Naive thymus-derived CD4-positive, alpha-beta T cell (primary cell): ENCODE results near the gene MRPS35. TPM values are rescaled to one million over a fixed set of nuclear protein-coding genes. Genes with fewer than 3 reads are reported as not detected.
A peak's percentile ranks its signal among the peaks of the same experiment; 100 is the strongest.
"Not testable (repeated sequence)": the region's sequence is repeated elsewhere in the genome, so short reads cannot be mapped to it uniquely, and the experiment has no call there.

ENCODE experiments used
- ATAC-seq: fragments of 150-1000 bp; cut with Tn5 transposase; 2 replicates; pipeline ENCODE4 v1.10.0; 2021; ENCODE audit warnings: mild to moderate bottlenecking, moderate library complexity
- CTCF ChIA-PET: fragments of 350-600 bp; sonication (Branson Sonifier 250); formaldehyde crosslinking; loops from one replicate; lab custom pipeline; 2021; ENCODE audit warnings: antibody characterized with exemption; lab: Charles Lee
- POLR2A ChIA-PET: fragments of 350-600 bp; sonication (Branson Sonifier 250); formaldehyde crosslinking; loops from one replicate; lab custom pipeline; 2021; ENCODE audit warnings: antibody characterized with exemption, inconsistent platforms; lab: Charles Lee
- DNase-seq, 9 donors: peaks; one replicate each; pipeline versions ENCODE4 v3.0.0 to v3.0.0-alpha.2; 2020 to 2022; ENCODE audit warnings: mixed read lengths in 1 of 9
- H3K27ac ChIP-seq: one replicate; pipeline ENCODE4 v1.7.0; 2013; ENCODE audit warnings: mild to moderate bottlenecking, low read depth, low read length, moderate library complexity
- H3K27me3 ChIP-seq, 2 donors: one replicate each; pipeline ENCODE4 v1.7.0; 2013; ENCODE audit warnings: low read length in 2 of 2, mild to moderate bottlenecking in 2 of 2, moderate library complexity in 2 of 2; ENCODE audit not compliant: control insufficient read depth in 2 of 2, insufficient read depth in 2 of 2
- H3K36me3 ChIP-seq, 3 experiments: 1 replicate in 2 of 3; 2 replicates in 1 of 3; pipeline ENCODE4 v1.7.0; 2013; ENCODE audit warnings: low read length in 3 of 3, mild to moderate bottlenecking in 3 of 3, moderate library complexity in 1 of 3; ENCODE audit not compliant: insufficient read depth in 3 of 3, control insufficient read depth in 2 of 3
- H3K4me1 ChIP-seq, 2 donors: one replicate each; pipeline ENCODE4 v1.7.0; 2013; ENCODE audit warnings: low read length in 2 of 2, mild to moderate bottlenecking in 2 of 2, moderate library complexity in 1 of 2; ENCODE audit not compliant: control insufficient read depth in 2 of 2, insufficient read depth in 2 of 2
- H3K4me3 ChIP-seq: 2 replicates; pipeline ENCODE4 v1.7.0; 2013; ENCODE audit warnings: mild to moderate bottlenecking, low read length
- H3K9me3 ChIP-seq, 3 experiments: 1 replicate in 2 of 3; 2 replicates in 1 of 3; pipeline ENCODE4 v1.7.0; 2013; ENCODE audit warnings: low read length in 3 of 3; ENCODE audit not compliant: control insufficient read depth in 2 of 3
- H3K27ac Mint-ChIP-seq, 9 donors: one replicate each; pipeline ENCODE4 v1.8.0; 2020 to 2022; ENCODE audit warnings: mixed read lengths in 9 of 9, mild to moderate bottlenecking in 8 of 9, moderate library complexity in 5 of 9, inconsistent platforms in 2 of 9
- H3K27me3 Mint-ChIP-seq, 5 donors: one replicate each; pipeline ENCODE4 v1.8.0; 2021 to 2022; ENCODE audit warnings: mixed read lengths in 5 of 5, mild to moderate bottlenecking in 1 of 5
- H3K36me3 Mint-ChIP-seq, 5 donors: one replicate each; pipeline ENCODE4 v1.8.0; 2020 to 2022; ENCODE audit warnings: mixed read lengths in 5 of 5, mild to moderate bottlenecking in 3 of 5, inconsistent platforms in 1 of 5
- H3K4me1 Mint-ChIP-seq, 7 donors: one replicate each; pipeline ENCODE4 v1.8.0; 2020 to 2022; ENCODE audit warnings: mixed read lengths in 7 of 7, mild to moderate bottlenecking in 3 of 7, inconsistent platforms in 1 of 7
- H3K4me3 Mint-ChIP-seq, 10 donors: one replicate each; pipeline ENCODE4 v1.8.0; 2020 to 2022; ENCODE audit warnings: mild to moderate bottlenecking in 10 of 10, mixed read lengths in 10 of 10, moderate library complexity in 6 of 10, inconsistent platforms in 2 of 10
- H3K9me3 Mint-ChIP-seq, 11 donors: one replicate each; pipeline ENCODE4 v1.8.0; 2020 to 2022; ENCODE audit warnings: mixed read lengths in 11 of 11, mild to moderate bottlenecking in 4 of 11, inconsistent platforms in 1 of 11, moderate library complexity in 1 of 11
- intact Hi-C, 2 donors: fragments of 100-400 bp; cut with micrococcal nuclease; formaldehyde crosslinking; loops; one replicate each; pipeline ENCODE4 v1.15.1; 2023
- polyA plus RNA-seq, 2 donors: library from polyadenylated mRNA; unstranded; fragments of 300-500 nt; fragmentation: Illumina TruSeq; gene quantifications; one replicate each; pipeline ENCODE4 v1.2.3, GENCODE V29; 2021
- total RNA-seq, 6 experiments: library from RNA in 5 of 6; stranded (reverse) in 5 of 6; gene quantifications; 1 replicate in 5 of 6; 2 replicates in 1 of 6; pipeline ENCODE4 v1.2.3 and lab custom pipeline; 2021 to 2026

MRPS35 gene
- total and polyA plus RNA-seq, 7 experiments from 2014 or later: 19.9 to 64.8 (median 23.8) TPM

DNA sequence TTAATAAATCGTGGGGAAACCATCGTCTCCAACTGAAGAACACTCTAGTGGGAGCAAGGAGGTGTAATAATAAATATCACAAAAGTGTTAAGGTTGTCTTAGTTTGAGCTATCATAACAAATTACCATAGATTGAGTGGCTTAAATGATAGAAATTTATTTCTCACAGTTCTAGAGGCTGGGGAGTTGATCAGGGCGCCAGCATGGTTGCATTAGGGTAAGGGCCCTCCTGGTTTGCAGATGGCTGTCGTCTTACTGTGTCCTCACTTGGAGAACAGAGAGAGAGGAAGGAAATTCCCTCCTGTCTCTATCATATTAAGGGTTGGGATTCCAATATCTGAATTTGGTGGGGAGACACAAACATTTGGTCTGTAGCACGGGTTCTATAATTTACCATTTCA, 33.0 kb downstream of the MRPS35 start:
- ATAC-seq: no peak
- no peaks in the 10 kb centered on the region for H3K9me3 Mint-ChIP-seq
- Histone ChIP-seq H3K27me3 (no peaks in the 10 kb centered on the region), H3K4me1 (no peaks in the 10 kb centered on the region), H3K4me3 (no peak overlapping the region), H3K27ac (no peak overlapping the region), H3K36me3 (peaks cover 3 to 49% (median 15%) of the 10 kb centered on the region in 3 experiments), H3K9me3 (no peaks in the 10 kb centered on the region)
- H3K27ac Mint-ChIP-seq: no peak overlapping the region
- ChIA-PET CTCF (no interaction called here), POLR2A (no interaction called here)
- H3K36me3 Mint-ChIP-seq: peaks cover 4 to 57% (median 32%) of the 10 kb centered on the region in 5 donors
- intact Hi-C loops: no loop called here
- H3K4me1 Mint-ChIP-seq: peaks cover 0 to 12% (median 0%) of the 10 kb centered on the region in 7 donors
- no peak overlapping the region for H3K4me3 Mint-ChIP-seq
- no peaks in the 10 kb centered on the region for H3K27me3 Mint-ChIP-seq
- DNase-seq: no peak

GRCh38 chr12:27745734-27746133, 35.1 kb downstream of the MRPS35 start:
- ATAC-seq, H3K27me3 Mint-ChIP-seq, intact Hi-C loops: not testable (repeated sequence)

DNA sequence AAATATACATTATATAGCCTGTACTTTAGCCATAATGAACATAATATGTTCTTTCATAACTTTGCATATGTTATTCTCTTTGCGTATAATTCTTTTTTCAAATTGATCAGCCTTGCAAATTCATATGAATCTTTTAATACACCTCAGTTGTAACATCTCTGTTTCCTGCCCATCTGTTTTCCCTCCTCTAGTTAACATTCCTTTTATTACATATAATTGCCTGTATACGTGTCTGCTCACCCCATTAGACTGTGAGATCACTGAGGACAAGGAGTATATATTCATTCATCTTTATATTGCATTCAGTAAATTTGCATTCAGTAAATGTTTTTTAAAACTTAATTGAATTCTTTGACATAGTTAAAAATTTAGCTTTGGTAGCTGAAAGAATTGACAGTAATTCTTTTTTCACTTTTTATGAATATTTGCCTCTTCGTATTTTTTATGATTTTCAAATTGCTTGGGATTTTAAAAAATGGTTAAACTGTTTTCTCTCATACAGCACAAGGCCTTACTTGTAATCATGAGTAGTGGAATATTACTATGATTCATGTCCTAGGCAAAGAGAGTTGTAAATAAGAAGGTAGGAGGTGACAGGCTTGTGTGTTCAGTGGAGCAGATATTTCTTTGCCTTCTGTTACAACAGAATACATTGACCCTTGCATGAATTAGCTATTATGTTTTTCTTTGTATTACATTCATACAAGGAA, 36.6 kb downstream of the MRPS35 start:
- Mint-ChIP-seq H3K4me3 (no peak overlapping the region), H3K36me3 (peaks cover 4 to 44% (median 30%) of the 10 kb centered on the region in 5 donors)
- CTCF ChIA-PET: interaction anchor here (1.2 kb wide), 1 partner anchor 11 kb away, joined by 4 read pairs; no protein-coding TSS in a partner anchor

More at GRCh38 chr12:27745734-27746133, 35.1 kb downstream of the MRPS35 start:
- H3K4me3 Mint-ChIP-seq, H3K27ac Mint-ChIP-seq, POLR2A ChIA-PET, H3K27ac ChIP-seq, H3K9me3 ChIP-seq, H3K27me3 ChIP-seq, H3K9me3 Mint-ChIP-seq, H3K4me3 ChIP-seq, H3K4me1 Mint-ChIP-seq, DNase-seq, H3K4me1 ChIP-seq: not testable (repeated sequence)
- CTCF ChIA-PET: interaction anchor here (0.7 to 1.2 kb wide), 2 partner anchors 10 to 76 kb away, joined by 3 to 4 read pairs; no protein-coding TSS in a partner anchor
- H3K36me3 ChIP-seq: peaks cover 0 to 31% (median 3%) of the 10 kb centered on the region in 3 experiments
- H3K36me3 Mint-ChIP-seq: peaks cover 4 to 46% (median 32%) of the 10 kb centered on the region in 5 donors

DNA sequence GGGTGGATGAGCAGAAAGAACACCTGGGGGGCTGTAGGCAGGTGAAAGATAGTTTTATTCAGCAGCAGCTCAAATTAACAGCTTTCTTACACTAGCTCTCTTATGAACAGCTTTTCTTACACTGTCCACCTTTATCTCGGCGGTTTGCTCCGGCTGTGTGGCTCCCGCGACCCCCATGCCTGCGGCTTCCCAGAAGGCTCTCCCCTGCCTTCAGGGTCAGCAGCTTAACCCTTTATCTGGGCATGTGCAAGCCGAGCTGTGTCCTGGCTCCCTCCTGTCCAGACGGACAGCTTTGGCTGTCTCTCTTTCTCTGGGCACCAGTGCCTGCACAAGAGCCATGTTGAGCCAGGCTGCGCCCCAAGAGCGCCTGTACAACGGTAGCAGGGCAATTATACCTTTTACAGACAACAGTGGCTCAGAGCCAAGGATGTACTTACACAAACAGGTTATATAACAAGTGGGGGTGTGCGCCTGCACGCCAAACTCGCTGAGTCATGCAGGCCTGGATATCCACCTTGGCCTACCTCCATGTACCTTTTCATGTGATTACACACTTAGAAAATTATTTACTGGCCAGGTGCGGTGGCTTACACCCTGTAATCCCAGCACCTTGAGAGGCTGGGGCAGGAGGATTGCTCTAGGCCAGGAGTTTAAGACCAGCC, 40.9 kb downstream of the MRPS35 start:
- Histone ChIP-seq H3K27ac (no peak overlapping the region), H3K9me3 (no peaks in the 10 kb centered on the region), H3K4me3 (no peak overlapping the region), H3K36me3 (peaks cover 0 to 34% (median 0%) of the 10 kb centered on the region in 3 experiments), H3K4me1 (no peaks in the 10 kb centered on the region), H3K27me3 (no peaks in the 10 kb centered on the region)
- H3K27ac Mint-ChIP-seq: no peak overlapping the region
- H3K4me3 Mint-ChIP-seq: no peak overlapping the region
- intact Hi-C loops: no loop called here
- H3K4me1 Mint-ChIP-seq: peaks cover 0 to 3% (median 0%) of the 10 kb centered on the region in 7 donors
- ChIA-PET CTCF (no interaction called here), POLR2A (no interaction called here)
- H3K9me3 Mint-ChIP-seq: no peaks in the 10 kb centered on the region
- H3K36me3 Mint-ChIP-seq: peaks cover 5 to 30% (median 14%) of the 10 kb centered on the region in 5 donors
- no peaks in the 10 kb centered on the region for H3K27me3 Mint-ChIP-seq
- DNase-seq (no peak), ATAC-seq (no peak)

More for the DNA sequence above, 36.6 kb downstream of the MRPS35 start:
- no peaks in the 10 kb centered on the region for H3K27me3 ChIP-seq
- peaks cover 0 to 34% (median 3%) of the 10 kb centered on the region in 3 experiments for H3K36me3 ChIP-seq
- H3K27ac ChIP-seq: no peak overlapping the region
- POLR2A ChIA-PET: no interaction called here
- DNase-seq (no peak), ATAC-seq (no peak)
- H3K27ac Mint-ChIP-seq: peak overlapping the region in 1 of 9 donors; percentile 63
- no peaks in the 10 kb centered on the region for H3K9me3 Mint-ChIP-seq
- no peaks in the 10 kb centered on the region for H3K9me3 ChIP-seq
- intact Hi-C loops: no loop called here
- H3K4me1 ChIP-seq: no peaks in the 10 kb centered on the region
- no peaks in the 10 kb centered on the region for H3K27me3 Mint-ChIP-seq
- peaks cover 0 to 5% (median 0%) of the 10 kb centered on the region in 7 donors for H3K4me1 Mint-ChIP-seq
- no peak overlapping the region for H3K4me3 ChIP-seq

DNA sequence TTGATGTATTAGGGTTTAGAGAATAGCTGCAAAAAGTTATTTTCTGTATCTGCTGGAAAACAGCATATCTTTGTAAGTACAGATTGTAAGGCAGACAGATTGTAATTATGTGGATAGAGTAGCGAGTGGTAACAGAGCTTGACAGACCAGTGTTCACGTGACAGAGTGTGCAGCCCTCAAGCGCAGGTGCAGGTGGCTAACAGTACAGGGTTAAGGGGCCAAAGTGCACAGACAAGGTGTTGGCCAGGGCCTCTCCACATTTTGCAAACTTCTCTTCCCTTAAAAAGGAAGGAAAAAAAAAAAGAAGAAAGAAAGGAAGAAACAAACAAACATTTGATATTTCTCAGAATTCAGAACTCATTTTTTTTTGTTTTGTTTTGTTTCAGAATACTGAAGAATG, 44.2 kb downstream of the MRPS35 start:
- POLR2A ChIA-PET: no interaction called here
- no peaks in the 10 kb centered on the region for H3K4me1 Mint-ChIP-seq
- Histone ChIP-seq H3K27ac (no peak overlapping the region), H3K4me1 (no peaks in the 10 kb centered on the region), H3K9me3 (no peaks in the 10 kb centered on the region), H3K4me3 (no peak overlapping the region), H3K36me3 (peaks cover 0 to 31% (median 0%) of the 10 kb centered on the region in 3 experiments), H3K27me3 (no peaks in the 10 kb centered on the region)
- DNase-seq (no peak), ATAC-seq (no peak)
- no peaks in the 10 kb centered on the region for H3K27me3 Mint-ChIP-seq
- CTCF ChIA-PET: no interaction called here
- H3K4me3 Mint-ChIP-seq: no peak overlapping the region
- H3K27ac Mint-ChIP-seq: peak overlapping the region in 1 of 9 donors; percentile 51
- H3K9me3 Mint-ChIP-seq: no peaks in the 10 kb centered on the region
- intact Hi-C loops: no loop called here
- peaks cover 8 to 20% (median 16%) of the 10 kb centered on the region in 5 donors for H3K36me3 Mint-ChIP-seq

GRCh38 chr12:27756670-27757195, 46.1 kb downstream of the MRPS35 start:
- CTCF ChIA-PET: interaction anchor here (1.0 kb wide), 1 partner anchor 65 kb away, joined by 3 read pairs; no protein-coding TSS in a partner anchor
- peaks cover 8 to 23% (median 16%) of the 10 kb centered on the region in 5 donors for H3K36me3 Mint-ChIP-seq
- H3K27ac Mint-ChIP-seq: no peak overlapping the region

More at GRCh38 chr12:27756670-27757195, 46.1 kb downstream of the MRPS35 start:
- Histone ChIP-seq H3K9me3 (no peaks in the 10 kb centered on the region), H3K27ac (no peak overlapping the region), H3K4me3 (no peak overlapping the region), H3K27me3 (no peaks in the 10 kb centered on the region), H3K4me1 (no peaks in the 10 kb centered on the region), H3K36me3 (peaks cover 0 to 24% (median 0%) of the 10 kb centered on the region in 3 experiments)
- H3K27me3 Mint-ChIP-seq: no peaks in the 10 kb centered on the region
- ATAC-seq (no peak), DNase-seq (no peak)
- H3K9me3 Mint-ChIP-seq: no peaks in the 10 kb centered on the region
- POLR2A ChIA-PET: interaction anchor here (1.2 kb wide), 1 partner anchor 45 kb away, joined by 6 read pairs; no protein-coding TSS in a partner anchor
- intact Hi-C loops: loop anchor here in 1 of 2 donors (1.0 kb wide), 1 partner anchor 65 kb away; no protein-coding TSS in a partner anchor
- no peak overlapping the region for H3K4me3 Mint-ChIP-seq
- H3K4me1 Mint-ChIP-seq: peaks cover 0 to 4% (median 0%) of the 10 kb centered on the region in 7 donors
